Limb (tissue), 2 donors: ENCODE data around the gene SACM1L.

Experiments
- DNase-seq, 2 donors: peaks; one replicate each; pipeline ENCODE4 v3.0.0-alpha.2; 2016; ENCODE audit errors: extremely low spot score in 2 of 2

SACM1L gene

GRCh38 chr3:45783667-45784066 is 94.5 kb downstream of the SACM1L start:
- DNase-seq = no peak

- no peak for DNase-seq
These were observed 96.5 kb downstream of the SACM1L start for GRCh38 chr3:45785605-45786150.

- DNase-seq = no peak
These were observed 97.8 kb downstream of the SACM1L start for GRCh38 chr3:45786801-45787495.

- DNase-seq = no peak
These were observed 98.4 kb downstream of the SACM1L start for GRCh38 chr3:45787551-45787950.

GRCh38 chr3:45789235-45789812 is 100.1 kb downstream of the SACM1L start:
- DNase-seq = no peak

- DNase-seq = no peak
These were observed 101.4 kb downstream of the SACM1L start for GRCh38 chr3:45790596-45790995.

- no peak for DNase-seq
These were observed 102.8 kb downstream of the SACM1L start for GRCh38 chr3:45792036-45792435.

- no peak for DNase-seq
These were observed 103.4 kb downstream of the SACM1L start for GRCh38 chr3:45792516-45793172.

- no peak for DNase-seq
These were observed 104.4 kb downstream of the SACM1L start for GRCh38 chr3:45793482-45794176.

GRCh38 chr3:45794177-45794560 is 105.0 kb downstream of the SACM1L start:
- no peak for DNase-seq

GRCh38 chr3:45794660-45795059 is 105.5 kb downstream of the SACM1L start:
- DNase-seq = no peak
